H1 (cell line): ENCODE results near the gene H2AZ2. TPM values are rescaled to one million over a fixed set of nuclear protein-coding genes. Genes with fewer than 3 reads are reported as not detected.

Source experiments
- CTCF ChIA-PET: fragments of 300-600 bp; sonication (Branson Sonifier 250); formaldehyde crosslinking; loops from one replicate; lab custom pipeline; 2021; ENCODE audit not compliant: partially characterized antibody; lab: Charles Lee
- POLR2A ChIA-PET: fragments of 300-600 bp; sonication (Branson Sonifier 250); formaldehyde crosslinking; loops from one replicate; lab custom pipeline; 2021; ENCODE audit warnings: inconsistent platforms; ENCODE audit not compliant: partially characterized antibody; lab: Charles Lee
- DNase-seq, 2 experiments: peaks; one replicate each; pipeline versions ENCODE4 v3.0.0 to v3.0.0-alpha.2; 2010 to 2022; ENCODE audit warnings: low spot score in 2 of 2, low read depth in 1 of 2, mixed read lengths in 1 of 2
- FAIRE-seq: peaks from 2 replicates; lab custom pipeline; 2011; peaks lifted over from hg19 to GRCh38; lab: Jason Lieb, UNC
- H2AFZ ChIP-seq: 2 replicates; pipeline ENCODE4 v1.8.1; 2012; ENCODE audit warnings: low read length, inconsistent platforms
- H2AK5ac ChIP-seq: 2 replicates; pipeline ENCODE4 v1.6.1; 2013; ENCODE audit warnings: low read depth, low read length
- H2BK120ac ChIP-seq: replicated peaks from 2 replicates; pipeline ENCODE3; 2013; ENCODE audit warnings: low read depth, low read length, inconsistent platforms
- H2BK12ac ChIP-seq: 2 replicates; pipeline ENCODE4 v1.6.1; 2013; ENCODE audit warnings: low read depth, low read length
- H2BK15ac ChIP-seq: 2 replicates; pipeline ENCODE4 v1.6.1; 2013; ENCODE audit warnings: low read length
- H2BK20ac ChIP-seq: 2 replicates; pipeline ENCODE4 v1.6.1; 2013; ENCODE audit warnings: low read length
- H2BK5ac ChIP-seq: 2 replicates; pipeline ENCODE4 v1.6.1; 2013; ENCODE audit warnings: low read depth, low read length
- H3K14ac ChIP-seq: 2 replicates; pipeline ENCODE4 v1.6.1; 2013; ENCODE audit warnings: inconsistent platforms; ENCODE audit not compliant: insufficient read length
- H3K18ac ChIP-seq: 2 replicates; pipeline ENCODE4 v1.6.1; 2013; ENCODE audit warnings: low read length; ENCODE audit errors: extremely low read depth
- H3K23ac ChIP-seq: 2 replicates; pipeline ENCODE4 v1.6.1; 2013; ENCODE audit warnings: inconsistent platforms; ENCODE audit not compliant: insufficient read length
- H3K23me2 ChIP-seq: 2 replicates; pipeline ENCODE4 v1.6.1; 2013; ENCODE audit warnings: low read depth, low read length
- H3K27ac ChIP-seq: 2 replicates; pipeline ENCODE4 v1.6.1; 2011; ENCODE audit warnings: low read depth, low read length, inconsistent platforms
- H3K27me3 ChIP-seq, 4 experiments: replicated peaks in 1 of 4; 1 replicate in 1 of 4; 2 replicates in 3 of 4; pipeline versions ENCODE4 v1.6.1 to v1.8.1; 2011 to 2013; ENCODE audit warnings: low read length in 3 of 4, mild to moderate bottlenecking in 3 of 4, inconsistent platforms in 2 of 4, mixed read lengths in 2 of 4, moderate library complexity in 1 of 4; ENCODE audit not compliant: control insufficient read depth in 3 of 4, insufficient read depth in 3 of 4; ENCODE audit errors: extremely low read depth in 1 of 4
- H3K36me3 ChIP-seq, 4 experiments: 2 replicates each; pipeline versions ENCODE4 v1.6.1 to v1.8.1; 2011 to 2013; ENCODE audit warnings: mild to moderate bottlenecking in 4 of 4, low read length in 3 of 4, moderate library complexity in 2 of 4, control low read depth in 1 of 4, inconsistent platforms in 1 of 4; ENCODE audit not compliant: insufficient read depth in 4 of 4, control insufficient read depth in 2 of 4
- H3K4ac ChIP-seq: replicated peaks from 2 replicates; pipeline ENCODE3; 2013; ENCODE audit warnings: low read length, low read depth, mixed read lengths, inconsistent platforms; ENCODE audit not compliant: insufficient read length
- H3K4me1 ChIP-seq, 4 experiments: replicated peaks in 1 of 4; 1 replicate in 1 of 4; 2 replicates in 3 of 4; pipeline versions ENCODE4 v1.6.1 to v1.8.1; 2011 to 2013; ENCODE audit warnings: low read length in 3 of 4, inconsistent platforms in 2 of 4, mixed read lengths in 1 of 4; ENCODE audit not compliant: insufficient read depth in 4 of 4, control insufficient read depth in 3 of 4
- H3K4me2 ChIP-seq, 2 experiments: 2 replicates each; pipeline versions ENCODE4 v1.6.1 to v1.8.1; 2011 to 2013; ENCODE audit warnings: low read depth in 2 of 2, low read length in 2 of 2, control low read depth in 1 of 2, inconsistent platforms in 1 of 2, mild to moderate bottlenecking in 1 of 2; ENCODE audit not compliant: insufficient read depth in 1 of 2
- H3K4me3 ChIP-seq, 4 experiments: fragments of 200-600, 300-600 bp in 1 of 4; sonication (generic), shearing (Covaris generic), sonication (Bioruptor Twin) in 1 of 4; 2 replicates each; pipeline versions ENCODE4 v1.5.1 to v1.8.1; 2011 to 2016; ENCODE audit warnings: low read length in 4 of 4, low read depth in 3 of 4, control low read depth in 2 of 4, inconsistent platforms in 2 of 4, mild to moderate bottlenecking in 2 of 4, mixed read lengths in 1 of 4, moderate library complexity in 1 of 4; ENCODE audit not compliant: insufficient read depth in 2 of 4; ENCODE audit errors: extremely low read depth in 1 of 4
- H3K56ac ChIP-seq: replicated peaks from 2 replicates; pipeline ENCODE3; 2013; ENCODE audit warnings: low read depth, mild to moderate bottlenecking, mixed read lengths, low read length, inconsistent platforms; ENCODE audit not compliant: insufficient read length
- H3K79me1 ChIP-seq: 2 replicates; pipeline ENCODE4 v1.6.1; 2013; ENCODE audit warnings: low read depth, low read length, control low read depth
- H3K79me2 ChIP-seq, 2 experiments: 2 replicates each; pipeline versions ENCODE4 v1.6.1 to v1.8.1; 2012 to 2013; ENCODE audit warnings: low read length in 2 of 2, mild to moderate bottlenecking in 2 of 2, inconsistent platforms in 1 of 2; ENCODE audit not compliant: insufficient read depth in 2 of 2, control insufficient read depth in 1 of 2
- H3K9ac ChIP-seq, 4 experiments: replicated peaks in 1 of 4; 1 replicate in 1 of 4; 2 replicates in 3 of 4; pipeline versions ENCODE4 v1.6.1 to v1.8.1; 2011 to 2013; ENCODE audit warnings: low read depth in 3 of 4, low read length in 3 of 4, control low read depth in 2 of 4, mild to moderate bottlenecking in 2 of 4, moderate library complexity in 2 of 4, inconsistent platforms in 1 of 4; ENCODE audit errors: extremely low read depth in 1 of 4
- H3K9me3 ChIP-seq, 2 experiments: 2 replicates each; pipeline versions ENCODE4 v1.6.1 to v1.8.1; 2012 to 2013; ENCODE audit warnings: mild to moderate bottlenecking in 2 of 2, moderate library complexity in 2 of 2, control low read depth in 1 of 2, inconsistent platforms in 1 of 2, low read depth in 1 of 2, low read length in 1 of 2, mixed read lengths in 1 of 2; ENCODE audit not compliant: insufficient read depth in 2 of 2
- H4K20me1 ChIP-seq, 2 experiments: replicated peaks in 1 of 2; 2 replicates each; pipeline versions ENCODE3 to v1.8.1; 2011 to 2013; ENCODE audit warnings: inconsistent platforms in 2 of 2, low read length in 2 of 2, mild to moderate bottlenecking in 1 of 2; ENCODE audit not compliant: insufficient read depth in 2 of 2, control insufficient read depth in 1 of 2
- H4K5ac ChIP-seq: 2 replicates; pipeline ENCODE4 v1.6.1; 2013; ENCODE audit warnings: low read length, low read depth, mixed read lengths, inconsistent platforms; ENCODE audit not compliant: insufficient read length
- H4K8ac ChIP-seq: 2 replicates; pipeline ENCODE4 v1.8.0; 2013; ENCODE audit warnings: mild to moderate bottlenecking, moderate library complexity, low read length, inconsistent platforms; ENCODE audit not compliant: insufficient read depth; ENCODE audit errors: extremely low read depth
- H4K91ac ChIP-seq: replicated peaks from 2 replicates; pipeline ENCODE3; 2013; ENCODE audit warnings: low read length, mixed read lengths, inconsistent platforms; ENCODE audit not compliant: insufficient read length
- CEBPB ChIP-seq: IDR thresholded peaks from 2 replicates; pipeline ENCODE4 v1.6.1; 2012; ENCODE audit warnings: low read depth, low read length
- GABPA ChIP-seq: IDR thresholded peaks from 2 replicates; pipeline ENCODE4 v1.6.1; 2011; ENCODE audit warnings: mild to moderate bottlenecking, low read length, moderate library complexity, borderline replicate concordance; ENCODE audit not compliant: insufficient read depth
- HDAC2 ChIP-seq, 2 experiments: fragments of 300-600 bp in 1 of 2; sonication (generic) in 1 of 2; IDR thresholded peaks; 2 replicates each; pipeline ENCODE4 v1.6.1; 2011 to 2012; ENCODE audit warnings: low read depth in 2 of 2, low read length in 2 of 2, mild to moderate bottlenecking in 2 of 2, moderate library complexity in 2 of 2, borderline replicate concordance in 1 of 2, inconsistent platforms in 1 of 2
- POU5F1 ChIP-seq: IDR thresholded peaks from 2 replicates; pipeline ENCODE4 v1.6.1; 2011; ENCODE audit warnings: low read depth, mild to moderate bottlenecking, low read length, moderate library complexity
- SIX5 ChIP-seq: IDR thresholded peaks from 2 replicates; pipeline ENCODE4 v1.6.1; 2011; ENCODE audit warnings: mild to moderate bottlenecking, low read depth, low read length
- TAF1 ChIP-seq: IDR thresholded peaks from 2 replicates; pipeline ENCODE4 v1.6.1; 2011; ENCODE audit warnings: mild to moderate bottlenecking, low read depth, low read length
- WGBS, 2 experiments: shearing (Covaris generic) in 1 of 2; methylation state at CpG; one replicate each; pipeline versions ENCODE4 v1.1.6 to v1.1.7; 2013 to 2015; ENCODE audit warnings: low lambda C conversion rate in 2 of 2, mixed read lengths in 2 of 2, inconsistent platforms in 1 of 2, low coverage in 1 of 2, missing lambda C conversion rate in 1 of 2; ENCODE audit not compliant: insufficient replicate concordance in 2 of 2, insufficient coverage in 1 of 2, insufficient read length in 1 of 2; ENCODE audit errors: extremely low coverage in 1 of 2, missing lambda C conversion rate in 1 of 2; 5-methylcytosine and 5-hydroxymethylcytosine counted together
- polyA plus RNA-seq, 7 experiments: library from polyadenylated mRNA; depleted of rRNA in 3 of 7; stranded (reverse) in 5 of 7; unstranded in 2 of 7; fragments of >200 nt in 5 of 7; fragments of 200-250 nt in 2 of 7; gene quantifications; 1 replicate in 5 of 7; 2 replicates in 1 of 7; 4 replicates in 1 of 7; pipeline versions ENCODE4 v1.2.1 to v1.2.3, GENCODE V29; 2011 to 2013; ENCODE audit warnings: missing spikeins in 2 of 7, mixed read lengths in 2 of 7
- total RNA-seq: library from RNA; stranded (reverse); fragmentation: NEBNext Ultra II Directional; extraction: Animal tissue kit (Norgen Biotek cat#: 25700); gene quantifications from 2 replicates; pipeline ENCODE4 v1.2.1, GENCODE V29; 2021

The H2AZ2 gene
- total and polyA plus RNA-seq, 2 of the 8 experiments (the other 6 are each of a cell fraction or from before 2014, with no cell fraction given): 168 to 187 TPM

- Histone ChIP-seq H3K79me2 (no peaks in the 10 kb centered on the region), H3K9me3 (peaks cover 0 to 4% of the 10 kb centered on the region in 2 experiments; a peak in 1 of 4 replicates), H3K27ac (no peak overlapping the region), H2AFZ (no peak overlapping the region), H4K91ac (no peak overlapping the region), H3K9ac (no peak overlapping the region), H3K79me1 (no peaks in the 10 kb centered on the region), H3K36me3 (no peaks in the 10 kb centered on the region), H2BK5ac (no peak overlapping the region), H3K4me1 (no peaks in the 10 kb centered on the region), H2BK12ac (no peak overlapping the region), H3K56ac (no peak overlapping the region), H3K18ac (no peak overlapping the region), H3K4me2 (no peak overlapping the region), H3K23ac (no peak overlapping the region), H2BK20ac (no peak overlapping the region), H3K14ac (no peak overlapping the region), H3K4me3 (no peak overlapping the region), H4K20me1 (no peaks in the 10 kb centered on the region), H4K8ac (no peak overlapping the region), H3K23me2 (no peaks in the 10 kb centered on the region), H2BK15ac (no peak overlapping the region), H3K27me3 (no peaks in the 10 kb centered on the region; a peak in 2 of 7 replicates), H2AK5ac (no peak overlapping the region), H3K4ac (no peak overlapping the region), H2BK120ac (no peak overlapping the region), H4K5ac (no peak overlapping the region)
- 86% methylated on average over 1 of the region's 1 CpG; no CpG with 5 or more reads in 1 of the 2 experiments for WGBS, 2 experiments
- FAIRE-seq (no peak), DNase-seq (no peak)
- ChIA-PET POLR2A (interaction anchor here (2.7 kb wide), 1 partner anchor 12 kb away, joined by 14 read pairs; the partner anchor contains the start of gene PURB), CTCF (no interaction called here)
- TF ChIP-seq CEBPB (no peak), GABPA (no peak), TAF1 (no peak), POU5F1 (no peak), SIX5 (no peak), HDAC2 (IDR thresholded peaks at IDR 0.05; ENCODE audit: borderline replicate concordance in 1 of 2, low read depth in 2 of 2, low read length in 2 of 2) (no peak)
Measured at GRCh38 chr7:44897309-44897708, 49.4 kb upstream of the H2AZ2 start.
